K562 (cell line): ENCODE results near the gene TSC22D3.

Experiments
- L3MBTL2 ChIP-seq: fragments of 450-650 bp; IDR thresholded peaks from 2 replicates; pipeline ENCODE4 v1.6.1; 2016; ENCODE audit warnings: mild to moderate bottlenecking, moderate library complexity
- PCBP2 ChIP-seq: fragments of 200-400 bp; formaldehyde crosslinking; IDR thresholded peaks from 2 replicates; pipeline ENCODE4 v1.6.1; 2018; ENCODE audit warnings: low read length, low read depth, mild to moderate bottlenecking, moderate library complexity; ENCODE audit not compliant: poor library complexity, severe bottlenecking
- POLR2G ChIP-seq: fragments of 200-400 bp; formaldehyde crosslinking; IDR thresholded peaks from 2 replicates; pipeline ENCODE4 v1.6.1; 2017; ENCODE audit warnings: low read depth, mild to moderate bottlenecking, antibody characterized with exemption, low read length, moderate library complexity
- SIN3A ChIP-seq, 2 experiments: fragments of 150-350 bp in 1 of 2; IDR thresholded peaks; 2 replicates each; pipeline ENCODE4 v1.6.1; 2011 to 2016; ENCODE audit warnings: borderline replicate concordance in 2 of 2, low read depth in 2 of 2, low read length in 2 of 2, mild to moderate bottlenecking in 2 of 2, moderate library complexity in 2 of 2; ENCODE audit not compliant: control insufficient read depth in 1 of 2
- U2AF1 ChIP-seq: fragments of 200-400 bp; formaldehyde crosslinking; optimal IDR thresholded peaks from 2 replicates; pipeline ENCODE3; 2017; ENCODE audit warnings: mild to moderate bottlenecking, low read depth, low read length, moderate library complexity
- ZBTB1 ChIP-seq: sonication (generic); formaldehyde crosslinking; IDR thresholded peaks from 2 replicates; pipeline ENCODE4 v1.8.1; 2023; ENCODE audit warnings: missing genetic modification reagents, low read depth, mild to moderate bottlenecking, borderline replicate concordance
- ZNF24 ChIP-seq: fragments of 450-650 bp; IDR thresholded peaks from 2 replicates; pipeline ENCODE4 v1.6.1; 2016
- ZNF561 ChIP-seq: fragments of 450-650 bp; formaldehyde crosslinking; conservative IDR thresholded peaks from 2 replicates; pipeline ENCODE4 v1.4.0; 2020; ENCODE audit warnings: mild to moderate bottlenecking, moderate library complexity
- ZNF644 ChIP-seq: fragments of 200-800 bp; sonication (Bioruptor generic); IDR thresholded peaks from 2 replicates; pipeline ENCODE4 v1.6.1; 2016; ENCODE audit warnings: low read depth, missing genetic modification characterization, missing compliant biosample characterization
- TF ChIP-seq, protein P1 (sequence below): sonication (generic); formaldehyde crosslinking; IDR thresholded peaks from 2 replicates; pipeline ENCODE4 v1.4.0; 2020; ENCODE audit warnings: mild to moderate bottlenecking, missing genetic modification reagents
- TF ChIP-seq, protein P2 (sequence below), 3 experiments: IDR thresholded peaks in 2 of 3; conservative IDR thresholded peaks in 1 of 3; 2 replicates each; pipeline ENCODE4 v1.5.1; 2011 to 2012; ENCODE audit warnings: low read length in 3 of 3, mild to moderate bottlenecking in 3 of 3, control low read depth in 2 of 3, improper control_type of control experiment in 1 of 3, inconsistent platforms in 1 of 3, low read depth in 1 of 3, mixed read lengths in 1 of 3, moderate library complexity in 1 of 3; ENCODE audit not compliant: insufficient read depth in 2 of 3
- TF ChIP-seq, protein P3 (sequence below), 2 experiments: fragments of 250-450 bp in 1 of 2; fragments of 450-650 bp in 1 of 2; sonication (Bioruptor Pico) in 1 of 2; IDR thresholded peaks; 2 replicates each; pipeline versions ENCODE4 v1.6.1 to v1.8.0; 2016 to 2021; ENCODE audit warnings: mild to moderate bottlenecking in 2 of 2, moderate library complexity in 2 of 2, missing compliant biosample characterization in 1 of 2, missing genetic modification characterization in 1 of 2
- TF ChIP-seq, protein P4 (sequence below): fragments of 450-650 bp; formaldehyde crosslinking; IDR thresholded peaks from 2 replicates; pipeline ENCODE4 v1.4.0; 2022; ENCODE audit warnings: missing genetic modification characterization

DNA sequence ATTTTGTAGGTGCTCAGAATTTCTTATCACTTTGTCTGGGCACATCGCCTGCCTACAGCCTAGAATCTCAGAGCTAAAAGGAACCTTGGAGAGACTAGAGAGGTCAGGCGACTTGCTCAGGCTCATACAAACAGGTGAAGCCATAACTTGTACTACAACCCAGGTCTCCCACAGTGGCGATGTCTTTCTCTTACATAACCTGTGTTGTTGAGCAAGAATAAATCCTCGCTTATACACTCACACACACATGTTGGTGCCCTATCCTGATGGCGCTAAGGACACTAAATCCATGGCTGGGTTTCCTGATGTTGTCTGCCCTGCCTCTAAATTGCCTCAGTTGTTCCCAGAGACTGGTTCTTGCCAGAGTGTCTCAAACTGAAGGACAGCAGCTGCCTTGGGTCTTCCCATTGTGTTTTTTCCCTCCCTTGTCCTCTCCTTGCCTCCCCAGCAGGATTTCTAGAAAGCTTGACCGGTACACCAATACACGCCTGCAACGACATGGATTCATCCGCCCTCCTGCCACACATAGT lies 1.6 kb downstream of the TSC22D3 start:
- TF ChIP-seq ZNF644 (tag) (no peak), SIN3A (IDR thresholded peaks at IDR 0.05; ENCODE audit: borderline replicate concordance in 2 of 2, control insufficient read depth in 1 of 2, low read depth in 2 of 2, low read length in 2 of 2) (no peak), POLR2G (no peak), PCBP2 (no peak), ZNF24 (no peak), ZBTB1 (CRISPR knock-in tag) (no peak), U2AF1 (no peak), ZNF561 (CRISPR knock-in tag) (no peak), L3MBTL2 (no peak)
- TF ChIP-seq, protein P1, sequence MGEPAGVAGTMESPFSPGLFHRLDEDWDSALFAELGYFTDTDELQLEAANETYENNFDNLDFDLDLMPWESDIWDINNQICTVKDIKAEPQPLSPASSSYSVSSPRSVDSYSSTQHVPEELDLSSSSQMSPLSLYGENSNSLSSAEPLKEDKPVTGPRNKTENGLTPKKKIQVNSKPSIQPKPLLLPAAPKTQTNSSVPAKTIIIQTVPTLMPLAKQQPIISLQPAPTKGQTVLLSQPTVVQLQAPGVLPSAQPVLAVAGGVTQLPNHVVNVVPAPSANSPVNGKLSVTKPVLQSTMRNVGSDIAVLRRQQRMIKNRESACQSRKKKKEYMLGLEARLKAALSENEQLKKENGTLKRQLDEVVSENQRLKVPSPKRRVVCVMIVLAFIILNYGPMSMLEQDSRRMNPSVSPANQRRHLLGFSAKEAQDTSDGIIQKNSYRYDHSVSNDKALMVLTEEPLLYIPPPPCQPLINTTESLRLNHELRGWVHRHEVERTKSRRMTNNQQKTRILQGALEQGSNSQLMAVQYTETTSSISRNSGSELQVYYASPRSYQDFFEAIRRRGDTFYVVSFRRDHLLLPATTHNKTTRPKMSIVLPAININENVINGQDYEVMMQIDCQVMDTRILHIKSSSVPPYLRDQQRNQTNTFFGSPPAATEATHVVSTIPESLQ (CRISPR knock-in tag), result no peak
- TF ChIP-seq, protein P2, sequence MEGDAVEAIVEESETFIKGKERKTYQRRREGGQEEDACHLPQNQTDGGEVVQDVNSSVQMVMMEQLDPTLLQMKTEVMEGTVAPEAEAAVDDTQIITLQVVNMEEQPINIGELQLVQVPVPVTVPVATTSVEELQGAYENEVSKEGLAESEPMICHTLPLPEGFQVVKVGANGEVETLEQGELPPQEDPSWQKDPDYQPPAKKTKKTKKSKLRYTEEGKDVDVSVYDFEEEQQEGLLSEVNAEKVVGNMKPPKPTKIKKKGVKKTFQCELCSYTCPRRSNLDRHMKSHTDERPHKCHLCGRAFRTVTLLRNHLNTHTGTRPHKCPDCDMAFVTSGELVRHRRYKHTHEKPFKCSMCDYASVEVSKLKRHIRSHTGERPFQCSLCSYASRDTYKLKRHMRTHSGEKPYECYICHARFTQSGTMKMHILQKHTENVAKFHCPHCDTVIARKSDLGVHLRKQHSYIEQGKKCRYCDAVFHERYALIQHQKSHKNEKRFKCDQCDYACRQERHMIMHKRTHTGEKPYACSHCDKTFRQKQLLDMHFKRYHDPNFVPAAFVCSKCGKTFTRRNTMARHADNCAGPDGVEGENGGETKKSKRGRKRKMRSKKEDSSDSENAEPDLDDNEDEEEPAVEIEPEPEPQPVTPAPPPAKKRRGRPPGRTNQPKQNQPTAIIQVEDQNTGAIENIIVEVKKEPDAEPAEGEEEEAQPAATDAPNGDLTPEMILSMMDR (IDR thresholded peaks at IDR 0.05 in 2 of 3, conservative IDR thresholded peaks at IDR 0.05 in 1 of 3; ENCODE audit: insufficient read depth in 2 of 3, low read depth in 1 of 3, low read length in 3 of 3), result no peak
- TF ChIP-seq, protein P3, sequence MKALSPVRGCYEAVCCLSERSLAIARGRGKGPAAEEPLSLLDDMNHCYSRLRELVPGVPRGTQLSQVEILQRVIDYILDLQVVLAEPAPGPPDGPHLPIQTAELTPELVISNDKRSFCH (CRISPR knock-in tag; IDR thresholded peaks at IDR 0.05), result no peak
- TF ChIP-seq, protein P3 (tag; IDR thresholded peaks at IDR 0.05), result no peak
- TF ChIP-seq, protein P4, sequence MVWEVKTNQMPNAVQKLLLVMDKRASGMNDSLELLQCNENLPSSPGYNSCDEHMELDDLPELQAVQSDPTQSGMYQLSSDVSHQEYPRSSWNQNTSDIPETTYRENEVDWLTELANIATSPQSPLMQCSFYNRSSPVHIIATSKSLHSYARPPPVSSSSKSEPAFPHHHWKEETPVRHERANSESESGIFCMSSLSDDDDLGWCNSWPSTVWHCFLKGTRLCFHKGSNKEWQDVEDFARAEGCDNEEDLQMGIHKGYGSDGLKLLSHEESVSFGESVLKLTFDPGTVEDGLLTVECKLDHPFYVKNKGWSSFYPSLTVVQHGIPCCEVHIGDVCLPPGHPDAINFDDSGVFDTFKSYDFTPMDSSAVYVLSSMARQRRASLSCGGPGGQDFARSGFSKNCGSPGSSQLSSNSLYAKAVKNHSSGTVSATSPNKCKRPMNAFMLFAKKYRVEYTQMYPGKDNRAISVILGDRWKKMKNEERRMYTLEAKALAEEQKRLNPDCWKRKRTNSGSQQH (CRISPR knock-in tag), result no peak
